Measurements from ENCODE around the gene PERCC1.

PERCC1 gene

GRCh38 chr16:1430759-1431496 lies at the start of gene PERCC1:
TSS of gene PERCC1 (plus strand) at chr16:1431078. CDS start at chr16:1432594, 1,516 bp downstream.
- no peak for DNase-seq

GRCh38 chr16:1381612-1382406 lies 49.1 kb upstream of the PERCC1 start:
- no peak for DNase-seq

GRCh38 chr16:1383556-1383955 lies 47.3 kb upstream of the PERCC1 start:
- no peak for DNase-seq

GRCh38 chr16:1385232-1385631 lies 45.6 kb upstream of the PERCC1 start:
- DNase-seq = no peak

- DNase-seq = no peak
These were observed 43.5 kb upstream of the PERCC1 start for GRCh38 chr16:1387331-1387730.

GRCh38 chr16:1389762-1390161 lies 41.1 kb upstream of the PERCC1 start:
- no peak for DNase-seq

GRCh38 chr16:1390239-1390779 lies 40.6 kb upstream of the PERCC1 start:
- no peak for DNase-seq

- no peak for DNase-seq
These were observed 38.1 kb upstream of the PERCC1 start for GRCh38 chr16:1392826-1393225.

- DNase-seq = no peak
These were observed 37.2 kb upstream of the PERCC1 start for GRCh38 chr16:1393613-1394176.

- no peak for DNase-seq
These were observed 36.4 kb upstream of the PERCC1 start for GRCh38 chr16:1394367-1394951.

- DNase-seq = no peak
These were observed 35.3 kb upstream of the PERCC1 start for GRCh38 chr16:1395444-1396031.

GRCh38 chr16:1397779-1398178 lies 33.1 kb upstream of the PERCC1 start:
- DNase-seq = no peak

GRCh38 chr16:1398351-1398750 lies 32.5 kb upstream of the PERCC1 start:
- DNase-seq = no peak

GRCh38 chr16:1398826-1399581 lies 31.9 kb upstream of the PERCC1 start:
- DNase-seq = no peak

GRCh38 chr16:1401061-1401757 lies 29.7 kb upstream of the PERCC1 start:
- no peak for DNase-seq

GRCh38 chr16:1401758-1402154 lies 29.1 kb upstream of the PERCC1 start:
- no peak for DNase-seq

GRCh38 chr16:1403036-1403435 lies 27.8 kb upstream of the PERCC1 start:
- no peak for DNase-seq

- DNase-seq = no peak
These were observed 27.1 kb upstream of the PERCC1 start for GRCh38 chr16:1403733-1404132.

- no peak for DNase-seq
These were observed 23.1 kb upstream of the PERCC1 start for GRCh38 chr16:1407753-1408152.

GRCh38 chr16:1408171-1408837 lies 22.6 kb upstream of the PERCC1 start:
- DNase-seq = peak; percentile 93

- no peak for DNase-seq
These were observed 18.0 kb upstream of the PERCC1 start for GRCh38 chr16:1412847-1413246.

Measured in NCI-H82 (cell line).